ENCODE measurements around the gene NCOA7. TPM values are rescaled to one million over a fixed set of nuclear protein-coding genes. Genes with fewer than 3 reads are reported as not detected.
A peak's percentile ranks its signal among the peaks of the same experiment; 100 is the strongest.

Gene NCOA7
- total RNA-seq, 2 donors from 2014 or later: 11.4 to 15.2 TPM

DNA sequence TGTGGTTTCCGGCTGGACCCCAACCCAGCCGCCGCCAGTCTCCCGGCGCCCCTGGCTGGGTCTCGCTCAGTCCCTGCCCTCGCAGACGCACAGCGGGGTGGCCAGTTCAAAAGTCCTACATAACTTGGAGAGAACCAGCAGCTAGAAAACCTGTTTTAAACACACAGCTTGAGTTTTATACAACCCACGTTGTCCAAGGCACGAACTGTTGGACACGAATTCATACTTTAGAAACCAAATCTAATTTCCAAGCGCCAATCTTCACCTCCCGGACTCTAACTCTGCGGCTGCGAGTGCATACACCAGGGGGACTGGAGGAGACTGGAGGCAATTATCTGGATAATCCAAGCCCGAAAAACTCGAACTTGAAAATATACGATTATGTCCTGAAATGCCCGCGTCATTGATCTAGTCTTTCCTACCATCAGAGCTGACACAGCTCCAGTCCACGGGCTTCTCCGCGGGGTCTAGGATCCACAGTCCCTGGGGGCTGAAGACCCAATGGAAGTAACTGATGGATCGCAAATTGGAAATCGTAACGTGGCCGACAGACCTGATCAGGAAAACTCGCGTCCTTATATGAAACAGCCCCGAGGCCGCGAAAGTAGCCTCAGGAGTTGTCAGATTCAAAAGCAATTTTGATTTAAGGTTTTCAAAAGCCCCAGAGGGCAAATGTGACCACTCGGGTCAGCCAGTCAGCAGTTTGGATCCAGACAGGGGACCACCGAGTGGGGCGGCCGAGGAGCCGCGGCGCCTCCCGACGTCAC lies 42.2 kb upstream of the NCOA7 start:
- Histone ChIP-seq H3K4me3 (ENCODE audit: low read length) (peak overlapping the region; percentile 94), H3K9me3 (ENCODE audit: control insufficient read depth, low read length) (no peaks in the 10 kb centered on the region), H3K27me3 (ENCODE audit: control insufficient read depth, insufficient read depth, low read length, poor library complexity, severe bottlenecking) (peaks cover 61% of the 10 kb centered on the region), H3K27ac (ENCODE audit: low read depth, low read length) (no peak overlapping the region), H3K36me3 (ENCODE audit: control insufficient read depth, insufficient read depth, low read length) (no peaks in the 10 kb centered on the region), H3K4me1 (ENCODE audit: control insufficient read depth, insufficient read depth, low read length) (peaks cover 5% of the 10 kb centered on the region), H3K9ac (ENCODE audit: extremely low read depth, low read length, poor library complexity, severe bottlenecking) (no peak overlapping the region)
- Mint-ChIP-seq H3K27me3 (ENCODE audit: insufficient read depth) (peaks cover 27% of the 10 kb centered on the region), H3K27ac (peak overlapping the region; percentile 82), H3K4me1 (peaks cover 39% of the 10 kb centered on the region), H3K4me3 (peak overlapping the region; percentile 83), H3K9me3 (no peaks in the 10 kb centered on the region), H3K36me3 (ENCODE audit: low read depth) (no peaks in the 10 kb centered on the region)
- peak; percentile 43 for TF ChIP-seq CTCF (conservative IDR thresholded peaks at IDR 0.05)
- 0 to 1% methylated on average over 21 to 42 of the region's 42 CpGs for WGBS, 2 experiments (ENCODE audit: insufficient coverage in 1 of 2, insufficient read length in 1 of 2)
- no peak for DNase-seq

GRCh38 chr6:125749173-125749864 lies 41.4 kb upstream of the NCOA7 start, which contains the start of gene HEY2:
Gene HEY2 (plus strand): TSS chr6:125749632. CDS start chr6:125749777, 145 bp downstream.
- WGBS, 2 experiments (ENCODE audit: insufficient coverage in 1 of 2, insufficient read length in 1 of 2): 0% methylated on average over 16 to 95 of the region's 95 CpGs
- Mint-ChIP-seq H3K4me1 (peaks cover 40% of the 10 kb centered on the region), H3K9me3 (no peaks in the 10 kb centered on the region), H3K4me3 (peak within 1 kb of the TSS; percentile 83), H3K36me3 (ENCODE audit: low read depth) (no peaks in the 10 kb centered on the region), H3K27me3 (ENCODE audit: insufficient read depth) (peaks cover 27% of the 10 kb centered on the region), H3K27ac (peak within 1 kb of the TSS; percentile 88)
- no peak for TF ChIP-seq CTCF (conservative IDR thresholded peaks at IDR 0.05)
- Histone ChIP-seq H3K9ac (ENCODE audit: extremely low read depth, low read length, poor library complexity, severe bottlenecking) (peak within 1 kb of the TSS; percentile 53), H3K4me3 (ENCODE audit: low read length) (peak within 1 kb of the TSS; percentile 94), H3K9me3 (ENCODE audit: control insufficient read depth, low read length) (no peaks in the 10 kb centered on the region), H3K27ac (ENCODE audit: low read depth, low read length) (no peak within 1 kb of the TSS), H3K36me3 (ENCODE audit: control insufficient read depth, insufficient read depth, low read length) (no peaks in the 10 kb centered on the region), H3K4me1 (ENCODE audit: control insufficient read depth, insufficient read depth, low read length) (peaks cover 5% of the 10 kb centered on the region), H3K27me3 (ENCODE audit: control insufficient read depth, insufficient read depth, low read length, poor library complexity, severe bottlenecking) (peaks cover 61% of the 10 kb centered on the region)
- peak; percentile 95 for DNase-seq

- Histone ChIP-seq H3K9ac (ENCODE audit: extremely low read depth, low read length, poor library complexity, severe bottlenecking) (peak overlapping the region; percentile 53), H3K27ac (ENCODE audit: low read depth, low read length) (no peak overlapping the region)
- H3K27me3 Mint-ChIP-seq (ENCODE audit: insufficient read depth): peaks cover 27% of the 10 kb centered on the region
Observed at GRCh38 chr6:125749865-125750691, 40.7 kb upstream of the NCOA7 start.

More at GRCh38 chr6:125749865-125750691, 40.7 kb upstream of the NCOA7 start:
- Histone ChIP-seq H3K27me3 (ENCODE audit: control insufficient read depth, insufficient read depth, low read length, poor library complexity, severe bottlenecking) (peaks cover 61% of the 10 kb centered on the region), H3K4me1 (ENCODE audit: control insufficient read depth, insufficient read depth, low read length) (peaks cover 5% of the 10 kb centered on the region), H3K36me3 (ENCODE audit: control insufficient read depth, insufficient read depth, low read length) (no peaks in the 10 kb centered on the region), H3K4me3 (ENCODE audit: low read length) (peak overlapping the region; percentile 94), H3K9me3 (ENCODE audit: control insufficient read depth, low read length) (no peaks in the 10 kb centered on the region)
- 1 to 2% methylated on average over 25 to 35 of the region's 35 CpGs for WGBS, 2 experiments (ENCODE audit: insufficient coverage in 1 of 2, insufficient read length in 1 of 2)
- Mint-ChIP-seq H3K4me1 (peaks cover 43% of the 10 kb centered on the region), H3K27ac (peak overlapping the region; percentile 88), H3K36me3 (ENCODE audit: low read depth) (no peaks in the 10 kb centered on the region), H3K4me3 (peak overlapping the region; percentile 83), H3K9me3 (no peaks in the 10 kb centered on the region)
- peak; percentile 77 for DNase-seq
- TF ChIP-seq CTCF (conservative IDR thresholded peaks at IDR 0.05): no peak
